A172 (cell line): ENCODE data around the gene SKP2. TPM values are rescaled to one million over a fixed set of nuclear protein-coding genes. Genes with fewer than 3 reads are reported as not detected.

Experiments
- DNase-seq: peaks from one replicate; pipeline ENCODE4 v3.0.0-alpha.2; 2015; ENCODE audit warnings: low spot score
- total RNA-seq: library from RNA; depleted of rRNA; stranded (reverse); fragments of >200 nt; shearing (Covaris generic); gene quantifications from 2 replicates; pipeline ENCODE4 v1.2.3, GENCODE V29; 2014; rRNA removed

Gene SKP2
- total RNA-seq, 1 experiment from 2014 or later = 52.8 TPM

GRCh38 chr5:36200513-36200912 lies 48.6 kb downstream of the SKP2 start:
- peak; percentile 51 for DNase-seq

GRCh38 chr5:36202521-36202961 lies 50.6 kb downstream of the SKP2 start:
- peak; percentile 58 for DNase-seq

- no peak for DNase-seq
Observed at GRCh38 chr5:36205329-36205728, 53.4 kb downstream of the SKP2 start.

GRCh38 chr5:36206913-36207312 lies 55.0 kb downstream of the SKP2 start:
- DNase-seq = no peak

GRCh38 chr5:36208786-36209185 lies 56.9 kb downstream of the SKP2 start:
- no peak for DNase-seq

GRCh38 chr5:36209664-36210063 lies 57.8 kb downstream of the SKP2 start:
- DNase-seq = no peak

- no peak for DNase-seq
Observed at GRCh38 chr5:36214436-36214835, 62.5 kb downstream of the SKP2 start.

- no peak for DNase-seq
Observed at GRCh38 chr5:36215910-36216309, 64.0 kb downstream of the SKP2 start.

GRCh38 chr5:36217567-36217966 lies 65.7 kb downstream of the SKP2 start:
- no peak for DNase-seq

- DNase-seq = no peak
Observed at GRCh38 chr5:36217988-36218387, 66.1 kb downstream of the SKP2 start.

- DNase-seq = no peak
Observed at GRCh38 chr5:36222620-36223019, 70.7 kb downstream of the SKP2 start.

- DNase-seq = no peak
Observed at GRCh38 chr5:36227046-36227445, 75.1 kb downstream of the SKP2 start.

- DNase-seq = no peak
Observed at GRCh38 chr5:36228505-36228904, 76.6 kb downstream of the SKP2 start.

- DNase-seq = no peak
Observed at GRCh38 chr5:36230151-36230790, 78.4 kb downstream of the SKP2 start.

GRCh38 chr5:36232533-36232932 lies 80.6 kb downstream of the SKP2 start:
- DNase-seq = no peak

Other genes starting within 250 kb of the SKP2 start
- 3.4 and 5.1 TPM in 2 replicates for gene CAPSL, start 213.5 kb upstream of the SKP2 start, total RNA-seq
- not detected in 2 replicates for gene UGT3A1, start 160.7 kb upstream of the SKP2 start, total RNA-seq
- gene UGT3A2, start 85.2 kb upstream of the SKP2 start, total RNA-seq = not detected in 2 replicates
- 14.7 and 15.5 TPM in 2 replicates for gene LMBRD2, start 224 bp upstream of the SKP2 start, total RNA-seq
- gene NADK2, start 89.8 kb downstream of the SKP2 start, total RNA-seq = 35.5 and 42.4 TPM in 2 replicates
- not detected in 2 replicates for gene RANBP3L, start 149.8 kb downstream of the SKP2 start, total RNA-seq